Measurements from ENCODE around the gene IRX6.

IRX6 gene

GRCh38 chr16:55351936-55352335 lies 27.9 kb downstream of the IRX6 start:
- Histone ChIP-seq H2AFZ (ENCODE audit: low read depth, low read length) (no peak overlapping the region), H3K27ac (ENCODE audit: low read length) (no peak overlapping the region), H3K4me1 (ENCODE audit: insufficient read depth, low read length) (no peaks in the 10 kb centered on the region), H3K27me3 (ENCODE audit: insufficient read depth, low read length, poor library complexity) (no peaks in the 10 kb centered on the region), H3K4me2 (ENCODE audit: insufficient read depth, low read length) (no peak overlapping the region), H3K79me2 (ENCODE audit: insufficient read depth, low read length) (no peaks in the 10 kb centered on the region), H3K9me3 (ENCODE audit: insufficient read depth, low read length, severe bottlenecking) (no peaks in the 10 kb centered on the region), H3K9ac (ENCODE audit: low read depth, low read length) (no peak overlapping the region), H4K20me1 (ENCODE audit: insufficient read depth, low read length) (no peaks in the 10 kb centered on the region), H3K36me3 (ENCODE audit: insufficient read depth, low read length) (no peaks in the 10 kb centered on the region), H3K4me3 (ENCODE audit: low read depth in 1 of 2, low read length in 2 of 2) (no peak overlapping the region)
- ATAC-seq (ENCODE audit: insufficient read depth, low read depth) (no peak), DNase-seq (no peak)
- TF ChIP-seq EZH2 (IDR thresholded peaks at IDR 0.05; ENCODE audit: borderline replicate concordance, low read depth, low read length, severe bottlenecking) (no peak), CTCF (IDR thresholded peaks at IDR 0.05; ENCODE audit: borderline replicate concordance, extremely low read depth, low read length, poor library complexity, severe bottlenecking) (no peak)

- Histone ChIP-seq H3K36me3 (ENCODE audit: insufficient read depth, low read length) (no peaks in the 10 kb centered on the region), H2AFZ (ENCODE audit: low read depth, low read length) (no peak overlapping the region), H4K20me1 (ENCODE audit: insufficient read depth, low read length) (no peaks in the 10 kb centered on the region), H3K4me3 (ENCODE audit: low read depth in 1 of 2, low read length in 2 of 2) (no peak overlapping the region), H3K27me3 (ENCODE audit: insufficient read depth, low read length, poor library complexity) (no peaks in the 10 kb centered on the region), H3K4me2 (ENCODE audit: insufficient read depth, low read length) (no peak overlapping the region), H3K4me1 (ENCODE audit: insufficient read depth, low read length) (no peaks in the 10 kb centered on the region), H3K79me2 (ENCODE audit: insufficient read depth, low read length) (no peaks in the 10 kb centered on the region), H3K9me3 (ENCODE audit: insufficient read depth, low read length, severe bottlenecking) (no peaks in the 10 kb centered on the region), H3K9ac (ENCODE audit: low read depth, low read length) (no peak overlapping the region), H3K27ac (ENCODE audit: low read length) (no peak overlapping the region)
- TF ChIP-seq CTCF (IDR thresholded peaks at IDR 0.05; ENCODE audit: borderline replicate concordance, extremely low read depth, low read length, poor library complexity, severe bottlenecking), result no peak
- no peak for TF ChIP-seq EZH2 (IDR thresholded peaks at IDR 0.05; ENCODE audit: borderline replicate concordance, low read depth, low read length, severe bottlenecking)
- no peak for ATAC-seq (ENCODE audit: insufficient read depth, low read depth)
- no peak for DNase-seq
Measured at GRCh38 chr16:55357241-55357640, 33.2 kb downstream of the IRX6 start.

GRCh38 chr16:55359946-55360345 lies 35.9 kb downstream of the IRX6 start:
- H3K27ac ChIP-seq (ENCODE audit: low read length), result no peak overlapping the region

More at GRCh38 chr16:55359946-55360345, 35.9 kb downstream of the IRX6 start:
- ATAC-seq (ENCODE audit: insufficient read depth, low read depth), result no peak
- no peak for DNase-seq
- no peaks in the 10 kb centered on the region for H3K4me1 ChIP-seq (ENCODE audit: insufficient read depth, low read length)
- H4K20me1 ChIP-seq (ENCODE audit: insufficient read depth, low read length), result no peaks in the 10 kb centered on the region
- H3K4me2 ChIP-seq (ENCODE audit: insufficient read depth, low read length), result no peak overlapping the region
- TF ChIP-seq CTCF (IDR thresholded peaks at IDR 0.05; ENCODE audit: borderline replicate concordance, extremely low read depth, low read length, poor library complexity, severe bottlenecking) (no peak), EZH2 (IDR thresholded peaks at IDR 0.05; ENCODE audit: borderline replicate concordance, low read depth, low read length, severe bottlenecking) (no peak)
- H3K4me3 ChIP-seq (ENCODE audit: low read depth in 1 of 2, low read length in 2 of 2), result no peak overlapping the region
- H3K27me3 ChIP-seq (ENCODE audit: insufficient read depth, low read length, poor library complexity), result no peaks in the 10 kb centered on the region
- H3K9me3 ChIP-seq (ENCODE audit: insufficient read depth, low read length, severe bottlenecking), result no peaks in the 10 kb centered on the region
- H3K79me2 ChIP-seq (ENCODE audit: insufficient read depth, low read length), result no peaks in the 10 kb centered on the region
- no peak overlapping the region for H2AFZ ChIP-seq (ENCODE audit: low read depth, low read length)
- H3K9ac ChIP-seq (ENCODE audit: low read depth, low read length), result no peak overlapping the region
- no peaks in the 10 kb centered on the region for H3K36me3 ChIP-seq (ENCODE audit: insufficient read depth, low read length)
